Stimulated activated naive CD4-positive, alpha-beta T cell treated with Interleukin-2 at 50 U/mL for 16 hours (primary cell): ENCODE data around the gene RAP2A.

Source experiments
- DNase-seq: peaks from one replicate; lab custom pipeline; 2025; lab: John Stamatoyannopoulos, UW

The RAP2A gene

GRCh38 chr13:97433727-97434396, at the start of gene RAP2A:
Gene RAP2A, plus strand, starts transcription at chr13:97434169. Its CDS starts 302 bp downstream, at chr13:97434471.
- DNase-seq: peak; percentile 90

- no peak for DNase-seq
Observed at GRCh38 chr13:97384371-97384770, 49.6 kb upstream of the RAP2A start.

GRCh38 chr13:97385146-97385545, 48.8 kb upstream of the RAP2A start:
- DNase-seq: no peak

GRCh38 chr13:97385854-97386253, 48.1 kb upstream of the RAP2A start:
- no peak for DNase-seq

- DNase-seq: no peak
Observed at GRCh38 chr13:97386801-97387484, 47.0 kb upstream of the RAP2A start.

- no peak for DNase-seq
Observed at GRCh38 chr13:97387485-97387839, 46.5 kb upstream of the RAP2A start.

- no peak for DNase-seq
Observed at GRCh38 chr13:97387890-97388289, 46.1 kb upstream of the RAP2A start.

GRCh38 chr13:97388373-97388772, 45.6 kb upstream of the RAP2A start:
- no peak for DNase-seq

GRCh38 chr13:97390941-97391600, 42.9 kb upstream of the RAP2A start:
- no peak for DNase-seq

- DNase-seq: no peak
Observed at GRCh38 chr13:97392020-97392419, 41.9 kb upstream of the RAP2A start.

- no peak for DNase-seq
Observed at GRCh38 chr13:97394542-97394941, 39.4 kb upstream of the RAP2A start.

- no peak for DNase-seq
Observed at GRCh38 chr13:97395447-97396136, 38.4 kb upstream of the RAP2A start.

- DNase-seq: no peak
Observed at GRCh38 chr13:97397267-97397666, 36.7 kb upstream of the RAP2A start.

GRCh38 chr13:97401421-97401820, 32.5 kb upstream of the RAP2A start:
- no peak for DNase-seq

GRCh38 chr13:97403893-97404750, 29.8 kb upstream of the RAP2A start:
- DNase-seq: no peak

GRCh38 chr13:97407540-97407939, 26.4 kb upstream of the RAP2A start:
- no peak for DNase-seq

- no peak for DNase-seq
Observed at GRCh38 chr13:97408938-97409337, 25.0 kb upstream of the RAP2A start.

GRCh38 chr13:97411984-97412383, 22.0 kb upstream of the RAP2A start:
- no peak for DNase-seq

- no peak for DNase-seq
Observed at GRCh38 chr13:97413694-97414093, 20.3 kb upstream of the RAP2A start.

- no peak for DNase-seq
Observed at GRCh38 chr13:97414392-97414791, 19.6 kb upstream of the RAP2A start.

GRCh38 chr13:97417698-97418097, 16.3 kb upstream of the RAP2A start:
- DNase-seq: no peak
